Activated CD8-positive, alpha-beta memory T cell treated with anti-CD3 and anti-CD28 coated beads, Interleukin-2, amount 50 U/mL, for 4 hours (primary cell): ENCODE results near the gene PHEX.

Experiments
- DNase-seq: peaks from one replicate; pipeline ENCODE4 v3.0.0-alpha.2; 2020

PHEX gene

DNA sequence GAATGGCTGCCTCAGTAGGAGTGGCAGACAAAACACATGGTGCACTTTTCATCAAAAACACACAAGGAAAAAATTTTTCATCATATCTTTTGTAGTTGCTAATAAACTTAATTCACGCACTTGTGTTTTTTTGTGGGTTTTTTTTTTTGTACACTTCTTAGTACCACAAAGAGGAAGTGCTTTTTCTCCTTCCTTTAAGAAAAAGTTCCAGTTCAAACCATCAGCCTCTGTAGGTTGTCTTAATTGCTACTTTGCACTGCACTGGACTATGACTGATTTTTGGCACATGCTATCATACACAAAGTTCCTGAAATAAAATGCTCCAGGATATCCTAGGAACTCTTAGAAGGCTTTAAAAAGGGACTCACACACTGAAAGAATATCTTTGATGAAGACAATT lies at the start of gene PHEX:
Gene PHEX, plus strand, starts transcription at position 242 of the 400 bp plus-strand sequence. CDS start 681 bp downstream, outside the sequence.
- DNase-seq = no peak

DNA sequence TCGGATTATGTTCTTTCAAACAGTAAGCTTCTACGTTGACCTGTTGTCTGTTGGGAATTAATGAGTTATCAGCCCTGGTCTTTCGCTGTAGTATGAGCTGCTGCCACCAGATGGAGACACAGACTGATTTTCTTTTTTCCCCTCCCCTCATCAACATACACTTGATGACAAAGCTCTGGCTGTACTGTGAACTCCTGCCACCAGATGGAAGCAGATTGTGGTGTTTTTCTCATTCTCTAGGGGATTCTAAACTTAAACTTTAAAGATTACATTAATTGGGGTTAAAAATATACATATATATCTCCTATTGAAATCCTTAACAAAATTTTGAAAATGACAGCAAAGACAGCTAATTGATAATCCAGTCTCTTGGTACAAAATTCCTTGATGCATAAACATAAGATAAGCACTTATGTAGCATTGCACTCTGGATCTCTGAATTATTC lies 46.8 kb upstream of the PHEX start:
- peak; percentile 69 for DNase-seq

DNA sequence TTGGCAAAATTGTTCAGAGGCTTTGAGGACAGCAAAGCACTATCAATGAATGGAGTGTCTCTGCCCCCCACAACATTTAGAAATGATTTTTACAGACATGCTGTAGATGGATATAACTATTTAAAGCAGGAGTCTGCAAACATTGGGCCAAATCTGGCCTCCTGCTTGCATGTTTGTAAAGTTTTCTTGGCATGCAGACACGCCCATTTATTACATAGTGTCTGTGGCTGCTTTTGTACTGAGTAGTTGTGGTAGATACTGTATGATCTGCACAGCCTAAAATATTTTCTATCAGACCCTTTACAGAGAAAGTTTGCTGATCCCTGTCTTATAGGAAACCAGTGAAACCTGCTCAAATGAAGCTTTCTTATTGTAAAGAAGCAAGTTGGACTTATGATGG lies 45.5 kb upstream of the PHEX start:
- no peak for DNase-seq

DNA sequence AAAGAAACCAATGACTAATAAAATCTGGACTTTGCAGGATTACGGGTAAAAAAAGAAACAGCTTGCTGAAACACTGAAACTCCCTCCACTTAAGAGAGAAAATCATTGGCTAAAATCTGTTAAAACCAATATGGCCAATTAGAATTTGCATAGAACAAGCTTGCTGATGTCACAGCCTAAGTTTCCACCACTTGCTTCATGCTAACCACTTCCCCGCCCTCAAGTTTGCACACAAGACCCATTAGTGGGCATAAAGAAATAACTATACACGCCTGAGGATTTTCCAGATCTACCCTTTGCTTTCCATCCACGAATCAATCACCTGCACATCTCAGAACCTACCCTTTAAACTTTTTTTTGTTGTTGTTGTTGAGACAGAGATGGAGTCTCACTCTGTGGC lies 42.7 kb upstream of the PHEX start:
- DNase-seq = no peak

DNA sequence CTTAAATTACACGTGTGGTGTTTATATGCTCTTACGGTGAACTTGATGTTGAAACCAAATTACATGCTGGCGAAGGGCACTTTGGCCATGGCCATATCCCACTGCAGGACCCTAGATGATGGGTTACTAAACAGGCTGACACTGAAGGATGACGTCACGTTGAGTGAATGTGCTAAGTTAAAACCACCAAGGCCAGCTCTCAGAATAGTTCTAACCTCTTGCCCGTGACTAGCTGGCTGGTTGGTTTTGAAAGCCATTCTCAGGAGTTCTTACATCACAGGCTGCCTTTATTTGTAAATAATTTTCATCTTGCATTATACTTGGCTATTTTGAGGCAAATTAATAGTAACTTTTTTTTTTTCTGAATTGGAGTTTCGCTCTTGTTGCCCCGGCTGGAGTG lies 41.3 kb upstream of the PHEX start:
- no peak for DNase-seq

DNA sequence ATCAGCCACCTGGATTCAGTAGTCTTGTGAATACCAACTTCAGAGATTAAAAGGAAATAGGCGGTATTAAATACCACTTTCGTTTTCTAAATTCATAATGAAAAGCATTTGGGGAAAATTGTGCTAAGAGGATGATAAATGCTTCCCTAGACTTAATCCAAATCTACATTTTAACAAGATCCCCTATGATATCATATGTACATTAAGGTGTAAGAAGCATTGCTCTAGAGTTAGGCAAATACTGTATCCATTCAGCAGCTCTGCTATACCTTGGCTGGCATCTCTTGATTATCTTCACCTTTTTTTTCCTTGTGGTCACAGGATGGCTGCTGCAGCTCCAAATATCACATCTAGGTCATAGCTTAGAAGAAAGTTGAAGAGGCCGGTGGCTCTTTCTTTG lies 40.6 kb upstream of the PHEX start:
- DNase-seq = no peak

DNA sequence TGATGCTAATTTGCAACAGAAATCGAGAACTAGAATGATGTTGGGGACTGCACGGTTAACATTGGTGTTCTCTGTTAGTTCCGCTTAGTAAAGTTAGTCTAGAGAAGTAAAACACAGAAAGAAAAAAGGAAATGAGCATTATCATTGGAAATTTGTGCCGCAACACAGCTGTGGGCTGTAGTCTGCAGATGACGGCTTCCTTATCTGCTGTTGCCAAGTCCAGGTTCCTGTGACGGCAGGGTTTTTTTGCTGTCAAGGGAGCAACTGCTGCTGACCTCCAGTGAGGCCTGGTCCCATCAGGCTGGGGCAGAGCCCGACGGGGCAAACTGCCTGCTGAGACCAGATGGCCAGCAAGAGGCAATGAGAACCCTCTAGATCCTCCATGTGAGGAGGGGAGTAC lies 38.9 kb upstream of the PHEX start:
- DNase-seq = no peak

DNA sequence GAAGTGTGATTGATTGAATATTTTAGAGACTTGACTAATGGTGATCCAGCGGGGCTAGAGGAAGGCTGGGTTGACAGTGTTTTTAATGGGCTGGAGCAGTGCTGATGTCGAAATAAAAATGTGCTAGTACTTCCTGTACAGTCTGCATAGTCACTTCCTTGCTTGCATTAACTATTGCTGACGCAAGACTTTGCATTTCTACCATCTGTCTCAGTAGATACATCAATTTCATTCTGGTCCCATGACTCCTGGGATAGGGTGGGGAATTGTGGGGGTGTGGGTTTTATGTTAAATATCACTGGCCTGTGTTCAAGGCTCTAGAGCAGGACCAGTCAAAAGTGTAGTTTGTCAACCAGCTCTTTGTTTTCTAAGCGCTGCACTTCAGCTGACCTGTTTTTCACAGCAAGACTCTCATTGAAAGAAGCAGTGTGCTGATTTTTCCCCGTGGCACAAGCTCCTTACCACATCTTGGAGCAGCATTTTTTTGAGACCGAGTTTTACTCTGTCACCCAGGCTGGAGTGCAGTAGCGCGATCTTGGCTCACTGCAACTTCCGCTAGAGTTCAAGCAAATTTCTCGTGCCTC lies 35.2 kb upstream of the PHEX start:
- no peak for DNase-seq

DNA sequence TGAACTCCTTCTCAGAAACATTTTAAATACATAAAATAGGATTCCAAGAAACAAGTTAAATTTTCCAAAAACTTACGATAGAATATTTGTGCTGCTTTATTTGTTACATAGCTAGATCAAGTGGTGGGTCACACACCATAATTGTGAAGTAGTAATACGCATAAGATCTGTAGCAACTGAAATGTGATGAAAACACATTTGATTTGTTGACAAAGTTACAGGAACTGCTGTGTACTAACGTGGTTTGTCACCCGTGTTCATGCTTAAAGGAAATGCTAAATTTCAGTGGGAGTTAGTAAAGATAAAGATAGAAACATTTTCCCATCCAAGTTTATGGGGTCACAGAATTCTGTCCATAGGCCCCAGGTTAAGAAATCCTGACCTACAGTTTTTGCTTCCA lies 34.1 kb upstream of the PHEX start:
- DNase-seq = no peak

DNA sequence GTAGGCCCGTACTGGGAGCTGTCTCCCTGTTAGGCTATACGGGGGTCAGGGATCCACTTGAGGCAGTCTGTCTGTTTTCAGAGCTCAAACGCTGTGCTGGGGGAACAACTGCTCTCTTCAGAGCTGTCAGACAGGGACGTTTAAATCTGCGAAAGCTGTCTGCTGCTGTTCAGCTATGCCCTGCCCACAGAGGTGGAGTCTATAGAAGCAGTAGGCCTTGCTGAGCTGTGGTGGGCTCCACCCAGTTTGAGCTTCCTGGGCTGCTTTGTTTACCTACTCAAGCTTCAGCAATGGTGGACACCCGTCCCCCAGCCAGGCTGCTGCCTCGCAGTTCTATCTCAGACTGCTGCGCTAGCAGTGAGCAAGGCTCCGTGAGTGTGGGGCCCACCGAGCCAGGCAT lies 27.3 kb upstream of the PHEX start:
- DNase-seq = no peak

DNA sequence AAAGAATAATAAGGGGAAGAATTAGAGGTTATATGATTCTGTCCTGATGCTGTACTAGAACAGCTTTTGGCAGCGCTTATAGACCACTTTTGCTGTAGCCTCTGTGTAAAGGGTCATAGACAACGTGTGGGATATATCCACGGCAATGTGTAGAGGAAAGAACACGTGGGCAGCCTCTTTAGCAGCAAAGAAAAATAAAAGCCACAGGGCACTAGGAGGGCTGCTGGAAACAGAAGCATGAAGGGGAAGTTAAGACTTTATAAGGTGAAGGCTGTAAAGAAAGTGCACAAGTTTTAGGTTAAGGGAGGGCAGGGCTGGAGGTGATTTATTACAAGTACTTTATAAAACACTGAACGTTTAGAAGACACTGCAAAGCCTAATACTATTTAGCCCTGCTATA lies 20.1 kb upstream of the PHEX start:
- no peak for DNase-seq

DNA sequence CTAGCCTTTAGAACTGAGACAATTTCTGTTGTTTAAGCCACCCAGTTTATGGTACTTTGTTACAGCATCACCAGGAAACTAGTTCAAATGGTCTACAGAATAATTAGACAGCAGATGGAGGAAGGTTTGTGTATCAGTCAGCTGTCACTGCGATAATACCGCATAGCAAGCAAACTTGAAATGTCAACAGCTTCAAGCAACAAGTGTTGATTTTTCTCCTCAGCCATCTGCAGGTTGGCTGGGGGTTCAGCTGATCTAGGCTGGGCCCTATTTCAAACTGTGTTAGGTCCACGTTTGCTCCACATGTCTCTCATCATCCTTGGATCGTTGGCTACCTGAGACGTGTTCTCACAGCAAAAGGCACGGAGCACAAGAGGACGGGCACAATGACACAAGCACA lies 19.2 kb upstream of the PHEX start:
- no peak for DNase-seq

DNA sequence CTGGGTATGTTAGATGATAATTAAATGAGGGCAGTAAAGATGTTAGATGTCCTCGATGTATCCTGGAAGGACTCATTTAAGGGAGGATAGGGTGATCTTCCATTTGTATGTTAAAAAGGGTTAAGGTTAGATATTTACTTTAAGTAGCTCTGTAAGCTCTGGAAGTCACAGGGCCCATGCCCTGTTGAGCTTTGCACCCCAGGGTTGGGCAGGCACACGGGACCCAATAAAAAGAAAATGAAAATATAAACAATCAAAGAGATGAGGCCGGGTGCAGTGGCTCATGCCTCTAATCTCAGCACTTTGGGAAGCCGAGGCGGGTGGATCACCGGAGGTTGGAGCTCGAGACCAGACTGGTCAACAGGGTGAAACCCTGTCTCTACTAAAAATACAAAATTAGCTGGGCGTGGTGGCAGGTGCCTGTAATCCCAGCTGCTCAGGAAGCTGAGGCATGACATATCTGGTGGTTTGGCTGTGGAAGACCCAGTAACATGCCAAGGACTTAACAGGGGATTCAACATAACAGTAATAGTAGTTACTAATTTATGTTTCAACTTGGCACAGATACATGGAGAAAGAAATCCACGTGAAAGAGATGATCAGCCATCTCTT lies 16.9 kb upstream of the PHEX start:
- no peak for DNase-seq

DNA sequence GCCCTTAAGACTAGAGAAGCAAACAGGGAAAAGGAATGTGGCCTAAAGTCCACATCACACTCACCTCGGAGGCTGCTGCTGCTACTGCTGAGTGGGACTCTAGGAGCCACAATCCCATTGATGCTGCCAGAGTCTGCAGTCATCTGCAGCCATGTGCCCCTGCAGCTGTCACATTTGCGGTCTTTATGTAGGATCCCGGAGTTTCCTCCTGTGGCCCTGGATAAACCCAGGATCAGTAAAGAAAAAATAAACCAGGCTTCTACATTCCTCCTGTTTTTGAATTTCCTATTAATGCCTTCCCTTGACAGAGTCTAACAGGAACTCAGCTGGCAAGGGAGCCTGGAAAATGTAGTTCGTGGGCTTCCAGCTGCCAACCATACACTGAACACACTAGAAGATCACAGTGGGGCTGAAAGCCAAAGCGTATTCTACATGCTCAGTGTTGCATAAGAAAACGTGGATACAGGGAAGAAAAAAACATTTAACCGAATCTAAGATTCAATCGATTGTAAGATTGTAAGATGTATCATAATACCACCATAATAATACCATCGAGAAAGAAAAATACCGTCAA lies 10.3 kb upstream of the PHEX start:
- DNase-seq = no peak

DNA sequence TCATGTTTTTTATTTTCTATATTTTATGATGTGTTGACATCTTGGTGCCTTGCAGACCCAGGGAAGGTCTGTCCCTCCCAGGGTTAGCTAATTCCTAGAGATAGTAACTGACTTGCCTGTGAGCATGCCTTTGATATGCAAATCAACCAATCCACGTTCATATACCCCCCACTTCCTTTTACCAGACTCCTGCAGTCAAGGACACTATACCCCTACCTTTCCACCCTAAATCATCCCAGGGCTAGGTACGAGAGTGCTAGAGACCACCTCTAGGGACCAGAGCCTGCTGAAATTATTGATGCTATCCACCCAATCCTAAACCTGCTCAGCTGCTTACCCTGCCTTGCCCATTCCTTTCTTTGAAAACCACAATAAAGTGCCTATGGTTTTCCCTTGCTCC lies 7.5 kb upstream of the PHEX start:
- no peak for DNase-seq

DNA sequence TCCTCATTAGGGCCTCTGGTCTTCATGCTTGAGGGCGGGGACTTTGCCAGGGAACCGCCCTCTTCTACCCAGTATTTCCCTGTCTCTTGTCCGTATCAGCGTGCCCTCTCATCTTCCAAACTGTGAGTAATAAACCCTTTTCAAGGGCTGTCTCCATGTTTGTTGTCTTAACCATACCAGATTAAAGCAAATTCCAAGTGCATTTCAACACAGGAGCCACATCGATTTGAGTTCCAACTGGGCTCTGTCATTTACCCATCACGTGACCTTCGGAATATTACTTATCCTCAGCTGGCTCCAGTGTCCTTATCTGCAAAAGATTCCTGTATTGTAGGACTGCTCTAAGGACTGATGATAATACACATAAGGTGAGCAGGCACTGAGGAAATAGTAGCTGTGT lies 6.4 kb upstream of the PHEX start:
- DNase-seq = no peak

DNA sequence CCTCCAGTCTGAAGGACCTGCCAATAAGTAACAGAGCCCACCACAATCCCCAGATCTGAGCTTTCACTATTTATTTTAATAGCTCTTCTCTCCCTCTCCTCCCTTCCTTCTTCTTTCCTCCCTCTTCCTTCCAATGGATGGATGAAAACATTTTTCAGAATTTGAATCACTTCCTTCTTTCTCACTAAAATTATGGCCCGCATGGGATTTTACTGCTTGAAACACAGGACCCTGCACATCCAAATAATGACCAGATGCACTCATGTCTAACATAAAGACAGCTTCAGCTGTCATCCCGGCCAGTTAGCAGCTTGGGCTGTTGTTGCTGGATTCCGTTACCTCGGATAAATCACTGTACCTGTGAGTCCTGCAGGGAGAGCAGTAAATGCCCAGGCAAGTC lies 5.4 kb upstream of the PHEX start:
- no peak for DNase-seq

DNA sequence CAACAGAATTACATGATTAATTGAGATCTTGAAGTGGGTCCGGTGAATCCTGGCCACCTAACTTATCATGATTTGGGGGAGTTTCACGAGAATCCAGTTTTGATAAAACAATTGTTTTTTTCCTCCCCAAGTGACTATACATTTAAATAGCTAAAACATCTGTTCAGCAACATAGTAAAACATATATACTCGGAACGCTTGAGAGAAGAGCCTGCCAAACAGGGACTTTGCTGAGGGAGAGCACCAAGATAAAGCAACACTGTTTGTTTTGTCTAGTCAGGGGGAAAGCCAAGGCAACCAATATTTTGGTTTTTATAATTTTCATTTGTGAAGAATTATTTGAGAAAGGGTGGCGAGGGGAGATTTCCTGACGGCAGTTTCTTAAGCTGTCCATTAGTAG lies 381 bp downstream of the PHEX start:
- DNase-seq = no peak

DNA sequence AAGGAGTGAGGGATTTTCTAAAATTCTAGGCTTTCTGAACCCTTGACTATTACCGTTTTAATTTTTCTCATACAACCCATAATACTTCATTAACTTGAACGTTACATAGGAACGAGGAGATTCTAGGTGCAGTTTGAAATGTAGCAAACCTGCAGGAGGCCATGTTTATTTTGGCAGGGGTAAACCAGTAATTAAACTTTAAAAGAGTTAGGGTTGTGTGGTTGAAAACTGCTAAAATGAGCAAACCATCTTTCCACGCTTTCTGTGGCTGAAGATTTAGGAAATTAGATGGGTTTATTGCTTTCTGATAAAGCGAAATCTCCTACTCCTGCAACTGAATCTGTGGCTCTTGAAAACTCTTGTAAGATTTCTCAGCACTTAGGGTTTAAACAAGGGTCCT lies 1.7 kb downstream of the PHEX start:
- no peak for DNase-seq

DNA sequence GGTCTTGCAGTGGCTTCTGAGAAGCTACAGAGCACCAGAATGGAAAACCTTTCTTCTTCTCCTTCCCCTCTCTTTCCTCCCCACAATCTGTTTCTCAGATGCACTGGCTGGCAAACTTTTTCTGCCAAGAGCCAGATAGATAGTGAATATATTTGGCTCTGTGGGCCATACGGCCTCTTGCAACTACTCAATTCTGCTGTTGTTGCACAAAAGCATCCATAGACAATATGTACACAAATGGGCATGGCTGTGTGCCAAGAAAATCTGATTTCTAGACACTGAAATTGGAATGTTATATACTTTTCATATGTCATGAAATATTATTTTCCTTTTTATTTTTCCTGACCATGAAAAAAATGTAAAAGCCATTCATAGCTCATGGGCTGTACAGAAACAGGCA lies 3.1 kb downstream of the PHEX start:
- DNase-seq = no peak

DNA sequence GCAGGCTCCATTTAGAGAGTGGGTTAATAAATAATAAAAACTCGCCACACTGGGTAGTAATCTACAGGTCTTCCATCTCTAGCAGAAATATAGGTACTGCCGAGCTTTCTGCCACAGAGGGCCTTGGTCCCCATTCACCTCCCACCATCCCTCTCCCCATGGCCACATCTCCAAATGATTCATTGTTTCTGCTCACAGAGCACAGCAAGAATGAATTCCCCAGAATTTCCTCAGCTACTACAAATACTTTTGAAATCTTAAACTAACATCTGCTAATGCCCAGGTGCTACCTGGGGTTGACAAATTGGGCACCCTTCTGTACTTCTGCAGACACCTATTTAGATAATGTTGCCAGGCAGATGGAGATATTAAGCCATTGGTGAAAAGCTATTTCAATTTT lies 5.1 kb downstream of the PHEX start:
- DNase-seq = no peak

DNA sequence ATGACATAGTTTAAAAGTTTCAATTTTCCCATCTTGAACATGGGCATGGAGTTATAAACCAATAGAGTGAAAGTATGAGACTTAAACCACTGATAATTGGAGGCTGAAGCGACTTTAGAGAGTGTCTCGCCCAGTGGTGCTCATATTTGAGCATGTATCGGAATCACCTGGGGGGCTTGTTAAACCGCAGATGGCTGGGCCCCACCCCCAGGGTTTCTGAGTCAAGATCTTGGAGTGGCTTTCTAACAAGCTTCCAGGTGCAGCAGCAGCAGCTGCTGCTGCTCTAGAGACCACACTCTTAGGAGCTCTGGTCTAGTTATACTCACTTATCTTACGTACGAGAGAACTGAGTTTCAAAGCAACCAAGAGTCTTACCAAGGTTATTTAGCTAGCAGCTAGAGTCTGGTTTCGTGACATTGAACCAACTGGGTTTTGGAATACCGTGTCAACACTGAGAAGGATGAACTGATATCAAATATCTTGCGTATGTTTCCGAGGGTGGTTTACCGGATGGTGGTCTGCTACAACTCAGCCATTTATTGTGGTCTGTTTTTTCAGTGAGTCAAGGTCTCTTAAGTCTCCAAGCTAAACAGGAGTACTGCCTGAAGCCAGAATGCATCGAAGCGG lies 5.9 kb downstream of the PHEX start:
- no peak for DNase-seq

DNA sequence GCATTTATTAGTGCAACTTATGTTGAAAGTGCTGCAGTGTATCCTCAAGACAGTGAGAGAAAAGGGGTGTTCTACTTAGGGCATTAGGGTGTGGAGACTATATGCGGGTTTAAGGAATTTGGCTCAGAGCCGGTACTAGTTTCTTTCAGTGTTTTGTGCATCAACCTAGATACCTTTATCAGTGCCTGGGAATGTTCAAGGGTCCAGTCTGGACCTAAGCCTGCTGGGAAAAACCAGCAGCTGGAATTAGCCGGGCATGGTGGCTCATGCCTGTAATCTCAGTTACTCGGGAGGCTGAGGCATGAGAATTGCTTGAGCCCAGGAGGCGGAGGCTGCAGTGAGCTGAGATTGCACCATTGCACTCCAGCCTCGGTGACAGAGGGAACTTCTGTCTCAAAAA lies 7.4 kb downstream of the PHEX start:
- DNase-seq = no peak

DNA sequence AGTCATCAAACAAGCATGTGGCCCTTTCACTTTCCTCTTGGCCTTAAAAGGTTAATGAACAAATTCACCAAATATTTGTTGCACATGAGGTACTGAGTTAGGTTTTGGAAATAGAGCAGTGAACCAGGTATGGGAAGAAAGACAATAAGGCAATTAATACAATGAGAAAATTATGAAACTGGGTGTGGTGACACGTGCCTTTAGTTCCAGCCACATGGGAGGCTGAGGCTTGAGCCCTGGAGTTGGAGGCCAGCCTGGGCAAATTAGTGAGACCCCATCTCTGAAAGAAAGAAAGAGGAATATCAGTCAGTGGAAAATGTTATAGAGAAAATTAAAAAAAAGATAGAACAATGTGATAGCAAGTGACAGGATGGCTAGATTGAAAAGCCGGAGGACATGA lies 8.1 kb downstream of the PHEX start:
- DNase-seq = no peak
